Hypothalamus (tissue), 51 donors: ENCODE measurements around the gene ROBO3.

Experiments
- DNase-seq, 51 donors: peaks; one replicate each; lab custom pipeline; 2025; lab: John Stamatoyannopoulos, UW

Gene ROBO3

GRCh38 chr11:124891373-124891861 is 26.2 kb downstream of the ROBO3 start:
- no peak for DNase-seq

GRCh38 chr11:124892146-124892545 is 26.9 kb downstream of the ROBO3 start:
- no peak for DNase-seq

GRCh38 chr11:124892750-124893454 is 27.7 kb downstream of the ROBO3 start:
- DNase-seq = peak in 2 of 51 donors; percentile 19 to 26

- no peak for DNase-seq
These were observed 28.7 kb downstream of the ROBO3 start for GRCh38 chr11:124893781-124894401.

- no peak for DNase-seq
These were observed 29.6 kb downstream of the ROBO3 start for GRCh38 chr11:124894606-124895430.

GRCh38 chr11:124895471-124895971 is 30.3 kb downstream of the ROBO3 start:
- no peak for DNase-seq

- no peak for DNase-seq
These were observed 31.0 kb downstream of the ROBO3 start for GRCh38 chr11:124896071-124896750.

GRCh38 chr11:124896821-124897391 is 31.7 kb downstream of the ROBO3 start:
- DNase-seq = no peak

- DNase-seq = peak in 1 of 51 donors; percentile 23
These were observed 32.5 kb downstream of the ROBO3 start, which contains the start of gene ROBO4 for GRCh38 chr11:124897674-124898262. Gene ROBO4, minus strand, starts transcription at chr11:124897865. Its CDS starts 70 bp downstream, at chr11:124897795.

GRCh38 chr11:124898263-124898680 is 33.0 kb downstream of the ROBO3 start:
- no peak for DNase-seq

- peak in 31 of 51 donors; percentile 7 to 72 (median 47) for DNase-seq
These were observed 33.5 kb downstream of the ROBO3 start for GRCh38 chr11:124898711-124899110.

GRCh38 chr11:124899383-124900145 is 34.3 kb downstream of the ROBO3 start:
- peak in 2 of 51 donors; percentile 13 to 56 for DNase-seq

- DNase-seq = peak in 2 of 51 donors; percentile 30 to 38
These were observed 35.2 kb downstream of the ROBO3 start for GRCh38 chr11:124900464-124900863.

- no peak for DNase-seq
These were observed 37.4 kb downstream of the ROBO3 start for GRCh38 chr11:124902616-124903015.

- no peak for DNase-seq
These were observed 50.5 kb downstream of the ROBO3 start for GRCh38 chr11:124915541-124916369.

GRCh38 chr11:124916370-124916710 is 51.1 kb downstream of the ROBO3 start:
- DNase-seq = no peak

- peak in 39 of 51 donors; percentile 18 to 97 (median 70) for DNase-seq
These were observed 51.9 kb downstream of the ROBO3 start for GRCh38 chr11:124917115-124917637.

GRCh38 chr11:124918950-124919349 is 53.7 kb downstream of the ROBO3 start, which contains the start of gene HEPN1:
Gene HEPN1, plus strand, starts transcription at chr11:124919250.
- DNase-seq = no peak
